C4-2B (cell line): ENCODE data around the gene NDUFS5.
"Not testable (repeated sequence)": the region's sequence is repeated elsewhere in the genome, so short reads cannot be mapped to it uniquely, and the experiment has no call there.

ENCODE experiments used
- CTCF ChIP-seq: fragments of 450-650 bp; conservative IDR thresholded peaks from 2 replicates; pipeline ENCODE4 v1.5.1; 2017; ENCODE audit warnings: mild to moderate bottlenecking
- ZFX ChIP-seq: fragments of 450-650 bp; IDR thresholded peaks from 2 replicates; pipeline ENCODE4 v1.6.1; 2017

GRCh38 chr1:39061516-39061915 lies 35.4 kb downstream of the NDUFS5 start:
- not testable (repeated sequence) for TF ChIP-seq CTCF, ZFX
